GM12878 (cell line): ENCODE results near the gene MBNL3. TPM values are rescaled to one million over a fixed set of nuclear protein-coding genes. Genes with fewer than 3 reads are reported as not detected.

Source experiments
- ATAC-seq: fragments of 200-7000 bp; cut with Tn5 transposase; 3 replicates; pipeline ENCODE4 v1.9.1; 2020; ENCODE audit warnings: mild to moderate bottlenecking, moderate library complexity
- BruUV-seq: library from RNA; stranded (reverse); fragments of 400-500 nt; replicated peaks from 2 replicates; lab custom pipeline; 2021; lab: Mats Ljungman, UMichigan
- CTCF ChIA-PET: fragments of 300-600 bp; sonication (Branson Sonifier 250); formaldehyde crosslinking; extraction: SDS; loops from one replicate; lab custom pipeline; 2021; ENCODE audit warnings: inconsistent platforms; lab: Yijun Ruan, JAX
- POLR2A ChIA-PET: fragments of 350-600 bp; formaldehyde crosslinking; extraction: SDS; loops from one replicate; lab custom pipeline; 2021; ENCODE audit warnings: inconsistent platforms; lab: Charles Lee
- RAD21 ChIA-PET: fragments of 300-600 bp; sonication (Branson Sonifier 250); formaldehyde crosslinking; loops from one replicate; lab custom pipeline; 2023; ENCODE audit warnings: antibody characterized with exemption; ENCODE audit not compliant: unreplicated experiment; lab: Charles Lee
- SMC1A ChIA-PET: fragments of 300-600 bp; sonication (Branson Sonifier 250); formaldehyde crosslinking; loops from one replicate; lab custom pipeline; 2023; ENCODE audit not compliant: unreplicated experiment, uncharacterized antibody; lab: Charles Lee
- DNase-seq: peaks from one replicate; pipeline ENCODE4 v3.0.0-alpha.2; 2011; ENCODE audit warnings: low read depth, low spot score
- FAIRE-seq: peaks from 3 replicates; lab custom pipeline; 2011; peaks lifted over from hg19 to GRCh38; lab: Jason Lieb, UNC
- H2AFZ ChIP-seq: 2 replicates; pipeline ENCODE4 v1.6.0; 2011; ENCODE audit warnings: low read depth, low read length, control low read depth; ENCODE audit not compliant: control insufficient read depth
- H3K27ac ChIP-seq: 2 replicates; pipeline ENCODE4 v1.5.1; 2011; ENCODE audit warnings: control low read depth; ENCODE audit not compliant: control insufficient read depth, insufficient read depth
- H3K27me3 ChIP-seq, 2 experiments: replicated peaks in 1 of 2; 2 replicates each; pipeline versions ENCODE4 v1.6.0 to v1.6.1; 2011; ENCODE audit warnings: low read length in 1 of 2; ENCODE audit not compliant: control insufficient read depth in 2 of 2, insufficient read depth in 2 of 2
- H3K36me3 ChIP-seq, 2 experiments: 2 replicates each; pipeline ENCODE4 v1.5.1; 2011; ENCODE audit warnings: low read length in 1 of 2; ENCODE audit not compliant: control insufficient read depth in 2 of 2, insufficient read depth in 2 of 2
- H3K4me1 ChIP-seq: 2 replicates; pipeline ENCODE4 v1.6.1; 2011; ENCODE audit warnings: mild to moderate bottlenecking, low read length, moderate library complexity, mixed read lengths; ENCODE audit not compliant: control insufficient read depth, insufficient read depth
- H3K4me2 ChIP-seq: 2 replicates; pipeline ENCODE4 v1.6.0; 2011; ENCODE audit warnings: control low read depth; ENCODE audit not compliant: control insufficient read depth, insufficient read depth
- H3K4me3 ChIP-seq: fragments of 200-600 bp; sonication (generic); 2 replicates; pipeline ENCODE4 v1.5.1; 2016
- H3K79me2 ChIP-seq: 2 replicates; pipeline ENCODE4 v1.6.0; 2011; ENCODE audit warnings: low read length; ENCODE audit not compliant: control insufficient read depth, insufficient read depth
- H3K9ac ChIP-seq: 2 replicates; pipeline ENCODE4 v1.8.0; 2011; ENCODE audit warnings: low read length, control low read depth, mixed read lengths; ENCODE audit not compliant: control insufficient read depth, insufficient read depth
- H3K9me3 ChIP-seq: replicated peaks from 3 replicates; pipeline ENCODE4 v1.5.1; 2011; ENCODE audit warnings: mild to moderate bottlenecking, low read length; ENCODE audit not compliant: control insufficient read depth, insufficient read depth
- H4K20me1 ChIP-seq: 2 replicates; pipeline ENCODE4 v1.6.0; 2011; ENCODE audit not compliant: control insufficient read depth, insufficient read depth
- CHD1 ChIP-seq: IDR thresholded peaks from 2 replicates; pipeline ENCODE4 v1.6.1; 2012; ENCODE audit warnings: low read depth, low read length, improper control_type of control experiment
- EGR1 ChIP-seq, 2 experiments: IDR thresholded peaks; 1 replicate in 1 of 2; 2 replicates in 1 of 2; pipeline ENCODE4 v1.6.1; 2011 to 2012; ENCODE audit warnings: low read depth in 2 of 2, low read length in 2 of 2, borderline replicate concordance in 1 of 2, mild to moderate bottlenecking in 1 of 2, moderate library complexity in 1 of 2
- EP300 ChIP-seq, 2 experiments: fragments of 150-350 bp in 1 of 2; IDR thresholded peaks; 2 replicates each; pipeline ENCODE4 v1.6.1; 2011 to 2012; ENCODE audit warnings: low read depth in 2 of 2, low read length in 2 of 2, borderline replicate concordance in 1 of 2, improper control_type of control experiment in 1 of 2, inconsistent platforms in 1 of 2; ENCODE audit not compliant: control insufficient read depth in 1 of 2
- FOXK2 ChIP-seq: fragments of 450-650 bp; IDR thresholded peaks from 2 replicates; pipeline ENCODE4 v1.6.1; 2017; ENCODE audit warnings: mild to moderate bottlenecking, moderate library complexity
- MYC ChIP-seq: IDR thresholded peaks from 2 replicates; pipeline ENCODE4 v1.6.1; 2011; ENCODE audit warnings: mild to moderate bottlenecking, low read length, moderate library complexity, inconsistent platforms; ENCODE audit not compliant: insufficient read depth, insufficient replicate concordance, insufficient read length, severe bottlenecking
- NR2C1 ChIP-seq: fragments of 450-650 bp; IDR thresholded peaks from 2 replicates; pipeline ENCODE4 v1.6.1; 2017; ENCODE audit warnings: antibody characterized with exemption, mild to moderate bottlenecking, moderate library complexity
- RCOR1 ChIP-seq: conservative IDR thresholded peaks from 2 replicates; pipeline ENCODE4 v1.6.1; 2012; ENCODE audit warnings: low read depth, low read length, improper control_type of control experiment
- SIX5 ChIP-seq: IDR thresholded peaks from 2 replicates; pipeline ENCODE4 v1.6.1; 2011; ENCODE audit warnings: mild to moderate bottlenecking, low read depth, low read length, moderate library complexity; ENCODE audit not compliant: severe bottlenecking
- SP1 ChIP-seq: IDR thresholded peaks from one replicate; pipeline ENCODE4 v1.6.1; 2011; ENCODE audit warnings: low read depth, low read length
- STAT3 ChIP-seq: IDR thresholded peaks from 2 replicates; pipeline ENCODE4 v1.6.1; 2011; ENCODE audit warnings: low read depth, low read length, improper control_type of control experiment
- SUPT20H ChIP-seq: IDR thresholded peaks from 2 replicates; pipeline ENCODE4 v1.6.1; 2011; ENCODE audit warnings: low read depth, mild to moderate bottlenecking, low read length, moderate library complexity, borderline replicate concordance; ENCODE audit not compliant: control insufficient read depth
- TARDBP ChIP-seq: IDR thresholded peaks from 2 replicates; pipeline ENCODE4 v1.6.1; 2016; ENCODE audit warnings: borderline replicate concordance
- TCF3 ChIP-seq: IDR thresholded peaks from 2 replicates; pipeline ENCODE4 v1.6.1; 2012; ENCODE audit warnings: low read depth, mild to moderate bottlenecking, low read length, borderline replicate concordance; ENCODE audit not compliant: insufficient read depth
- ZNF217 ChIP-seq: fragments of 450-650 bp; IDR thresholded peaks from 2 replicates; pipeline ENCODE4 v1.6.1; 2017; ENCODE audit warnings: antibody characterized with exemption, mild to moderate bottlenecking
- ZZZ3 ChIP-seq: IDR thresholded peaks from 2 replicates; pipeline ENCODE4 v1.6.1; 2011; ENCODE audit warnings: low read depth; ENCODE audit not compliant: control insufficient read depth, insufficient read length
- WGBS: methylation state at CpG from one replicate; pipeline ENCODE4 v1.1.6; 2016; ENCODE audit warnings: low lambda C conversion rate; ENCODE audit not compliant: insufficient replicate concordance, insufficient coverage; ENCODE audit errors: missing lambda C conversion rate; 5-methylcytosine and 5-hydroxymethylcytosine counted together
- in situ Hi-C: fragments of 300-500 bp; cut with MboI; formaldehyde crosslinking; loops from 9 replicates; pipeline ENCODE4 v1.14.3; 2018; ENCODE audit warnings: mixed read lengths
- intact Hi-C: fragments of 100-400 bp; cut with micrococcal nuclease; formaldehyde crosslinking; loops from one replicate; pipeline ENCODE4 v1.14.2; 2022; ENCODE audit not compliant: unreplicated experiment
- polyA plus RNA-seq, 11 experiments: library from polyadenylated mRNA; depleted of rRNA in 4 of 11; unstranded in 6 of 11; stranded (reverse) in 5 of 11; fragments of >200 nt; fragmentation: Nextera tagmentation in 4 of 11; fragmentation: Illumina TruSeq in 1 of 11; extraction: Ambion mirVana in 4 of 11; extraction: Trizol in 1 of 11; gene quantifications; 1 replicate in 1 of 11; 2 replicates in 10 of 11; pipeline versions ENCODE4 v1.2.1 to v1.2.3, GENCODE V29; 2011 to 2016; ENCODE audit warnings: inconsistent platforms in 2 of 11, missing spikeins in 2 of 11, low read depth in 1 of 11
- total RNA-seq, 4 experiments: library from RNA; depleted of rRNA in 3 of 4; stranded (reverse); fragments of >200 nt in 3 of 4; fragmentation: Illumina TruSeq in 1 of 4; extraction: Trizol in 1 of 4; gene quantifications; 2 replicates each; pipeline versions ENCODE4 v1.2.1 to v1.2.3, GENCODE V29; 2013 to 2021
- TF ChIP-seq, protein P1 (sequence below): fragments of 450-650 bp; IDR thresholded peaks from 2 replicates; pipeline ENCODE4 v1.6.1; 2017; ENCODE audit warnings: antibody characterized with exemption, mild to moderate bottlenecking, moderate library complexity
- TF ChIP-seq, protein P2 (sequence below): fragments of 450-650 bp; conservative IDR thresholded peaks from 2 replicates; pipeline ENCODE4 v1.6.1; 2017; ENCODE audit warnings: mild to moderate bottlenecking, moderate library complexity

MBNL3 gene
- total and polyA plus RNA-seq, 10 of the 15 experiments (the other 5 are each of a cell fraction or from before 2014, with no cell fraction given) = 3.4 to 33.1 (median 12.6) TPM

DNA sequence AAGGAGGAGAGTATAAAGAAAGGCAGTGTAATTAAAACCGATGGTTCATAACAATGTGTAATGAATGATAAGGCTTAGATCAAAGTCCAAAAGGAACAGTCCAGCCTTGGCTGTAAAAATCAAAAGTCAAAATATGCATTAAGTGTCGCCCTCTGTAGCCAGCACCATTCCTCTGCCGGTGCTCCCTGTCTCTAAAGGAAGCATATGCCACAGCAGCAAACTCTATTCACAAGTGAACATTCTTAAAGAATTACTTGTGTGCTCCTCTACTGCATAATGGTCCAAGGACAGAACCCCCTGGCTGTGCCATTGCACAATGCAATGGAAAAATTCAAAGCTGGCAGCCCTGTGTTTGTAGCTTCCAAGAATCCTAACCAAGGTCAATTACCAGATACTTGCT, 16.3 kb upstream of the MBNL3 start:
- ChIA-PET SMC1A (interaction anchor here (1.0 to 1.5 kb wide), 2 partner anchors 43 to 213 kb away, joined by 3 read pairs; no protein-coding TSS in a partner anchor), RAD21 (no interaction called here), POLR2A (no interaction called here), CTCF (interaction anchor here (0.5 kb wide), 1 partner anchor 1930 kb away, joined by 4 read pairs; no protein-coding TSS in a partner anchor)
- H3K4me1 ChIP-seq = no peaks in the 10 kb centered on the region
- H3K27ac ChIP-seq = no peak overlapping the region
- no peaks in the 10 kb centered on the region for H3K9me3 ChIP-seq
- no peaks in the 10 kb centered on the region; a peak in 1 of 4 replicates for H3K27me3 ChIP-seq
- no peaks in the 10 kb centered on the region for H4K20me1 ChIP-seq
- H3K79me2 ChIP-seq = no peaks in the 10 kb centered on the region
- no peak for FAIRE-seq
- no peak overlapping the region for H3K9ac ChIP-seq
- no peak overlapping the region for H3K4me2 ChIP-seq
- intact Hi-C loops (no loop called here), in situ Hi-C loops (no loop called here)
- no peak for DNase-seq
- H3K4me3 ChIP-seq = no peak overlapping the region
- no peak overlapping the region for H2AFZ ChIP-seq
- no peak for ATAC-seq
- BruUV-seq = no TSS peak
- WGBS = 52% methylated on average over 3 of the region's 3 CpGs
- H3K36me3 ChIP-seq = no peaks in the 10 kb centered on the region
- TF ChIP-seq SUPT20H (no peak), STAT3 (no peak), ZNF217 (no peak), CHD1 (no peak), EGR1 (IDR thresholded peaks at IDR 0.05; ENCODE audit: borderline replicate concordance in 1 of 2, low read depth in 2 of 2, low read length in 2 of 2) (no peak), FOXK2 (no peak), TCF3 (no peak), SP1 (no peak), MYC (no peak), RCOR1 (no peak), TARDBP (no peak), NR2C1 (no peak), ZZZ3 (no peak), SIX5 (no peak), EP300 (IDR thresholded peaks at IDR 0.05; ENCODE audit: borderline replicate concordance in 1 of 2, control insufficient read depth in 1 of 2, low read depth in 2 of 2, low read length in 2 of 2) (no peak)
- TF ChIP-seq, protein P1, sequence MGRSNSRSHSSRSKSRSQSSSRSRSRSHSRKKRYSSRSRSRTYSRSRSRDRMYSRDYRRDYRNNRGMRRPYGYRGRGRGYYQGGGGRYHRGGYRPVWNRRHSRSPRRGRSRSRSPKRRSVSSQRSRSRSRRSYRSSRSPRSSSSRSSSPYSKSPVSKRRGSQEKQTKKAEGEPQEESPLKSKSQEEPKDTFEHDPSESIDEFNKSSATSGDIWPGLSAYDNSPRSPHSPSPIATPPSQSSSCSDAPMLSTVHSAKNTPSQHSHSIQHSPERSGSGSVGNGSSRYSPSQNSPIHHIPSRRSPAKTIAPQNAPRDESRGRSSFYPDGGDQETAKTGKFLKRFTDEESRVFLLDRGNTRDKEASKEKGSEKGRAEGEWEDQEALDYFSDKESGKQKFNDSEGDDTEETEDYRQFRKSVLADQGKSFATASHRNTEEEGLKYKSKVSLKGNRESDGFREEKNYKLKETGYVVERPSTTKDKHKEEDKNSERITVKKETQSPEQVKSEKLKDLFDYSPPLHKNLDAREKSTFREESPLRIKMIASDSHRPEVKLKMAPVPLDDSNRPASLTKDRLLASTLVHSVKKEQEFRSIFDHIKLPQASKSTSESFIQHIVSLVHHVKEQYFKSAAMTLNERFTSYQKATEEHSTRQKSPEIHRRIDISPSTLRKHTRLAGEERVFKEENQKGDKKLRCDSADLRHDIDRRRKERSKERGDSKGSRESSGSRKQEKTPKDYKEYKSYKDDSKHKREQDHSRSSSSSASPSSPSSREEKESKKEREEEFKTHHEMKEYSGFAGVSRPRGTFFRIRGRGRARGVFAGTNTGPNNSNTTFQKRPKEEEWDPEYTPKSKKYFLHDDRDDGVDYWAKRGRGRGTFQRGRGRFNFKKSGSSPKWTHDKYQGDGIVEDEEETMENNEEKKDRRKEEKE = no peak
- TF ChIP-seq, protein P2, sequence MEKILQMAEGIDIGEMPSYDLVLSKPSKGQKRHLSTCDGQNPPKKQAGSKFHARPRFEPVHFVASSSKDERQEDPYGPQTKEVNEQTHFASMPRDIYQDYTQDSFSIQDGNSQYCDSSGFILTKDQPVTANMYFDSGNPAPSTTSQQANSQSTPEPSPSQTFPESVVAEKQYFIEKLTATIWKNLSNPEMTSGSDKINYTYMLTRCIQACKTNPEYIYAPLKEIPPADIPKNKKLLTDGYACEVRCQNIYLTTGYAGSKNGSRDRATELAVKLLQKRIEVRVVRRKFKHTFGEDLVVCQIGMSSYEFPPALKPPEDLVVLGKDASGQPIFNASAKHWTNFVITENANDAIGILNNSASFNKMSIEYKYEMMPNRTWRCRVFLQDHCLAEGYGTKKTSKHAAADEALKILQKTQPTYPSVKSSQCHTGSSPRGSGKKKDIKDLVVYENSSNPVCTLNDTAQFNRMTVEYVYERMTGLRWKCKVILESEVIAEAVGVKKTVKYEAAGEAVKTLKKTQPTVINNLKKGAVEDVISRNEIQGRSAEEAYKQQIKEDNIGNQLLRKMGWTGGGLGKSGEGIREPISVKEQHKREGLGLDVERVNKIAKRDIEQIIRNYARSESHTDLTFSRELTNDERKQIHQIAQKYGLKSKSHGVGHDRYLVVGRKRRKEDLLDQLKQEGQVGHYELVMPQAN = no peak
